ENCODE data around the gene GPAM. TPM values are rescaled to one million over a fixed set of nuclear protein-coding genes. Genes with fewer than 3 reads are reported as not detected.

Gene GPAM
- total RNA-seq, 1 donor from 2014 or later: 10.0 TPM

GRCh38 chr10:112215342-112215774 is 31.8 kb upstream of the GPAM start:
- H3K4me1 Mint-ChIP-seq (ENCODE audit: unreplicated experiment): no peaks in the 10 kb centered on the region
- peaks cover 5% of the 10 kb centered on the region for H3K9me3 Mint-ChIP-seq (ENCODE audit: unreplicated experiment)
- H3K4me3 Mint-ChIP-seq (ENCODE audit: unreplicated experiment): no peak overlapping the region
- H3K27ac Mint-ChIP-seq (ENCODE audit: unreplicated experiment): no peak overlapping the region
- no peak for DNase-seq (ENCODE audit: extremely low spot score, unreplicated experiment)
- H3K27me3 Mint-ChIP-seq (ENCODE audit: unreplicated experiment): no peaks in the 10 kb centered on the region
- no peaks in the 10 kb centered on the region for H3K36me3 Mint-ChIP-seq (ENCODE audit: unreplicated experiment)
- no peak for TF ChIP-seq CTCF (IDR thresholded peaks at IDR 0.05)

GRCh38 chr10:112214298-112214926 is 30.8 kb upstream of the GPAM start:
- TF ChIP-seq CTCF (IDR thresholded peaks at IDR 0.05): no peak
- H3K9me3 Mint-ChIP-seq (ENCODE audit: unreplicated experiment): no peaks in the 10 kb centered on the region
- DNase-seq (ENCODE audit: extremely low spot score, unreplicated experiment): no peak
- no peaks in the 10 kb centered on the region for H3K27me3 Mint-ChIP-seq (ENCODE audit: unreplicated experiment)
- H3K4me3 Mint-ChIP-seq (ENCODE audit: unreplicated experiment): no peak overlapping the region
- no peaks in the 10 kb centered on the region for H3K36me3 Mint-ChIP-seq (ENCODE audit: unreplicated experiment)
- no peaks in the 10 kb centered on the region for H3K4me1 Mint-ChIP-seq (ENCODE audit: unreplicated experiment)
- no peak overlapping the region for H3K27ac Mint-ChIP-seq (ENCODE audit: unreplicated experiment)

- no peak for DNase-seq (ENCODE audit: extremely low spot score, unreplicated experiment)
Observed at GRCh38 chr10:112213836-112214235, 30.3 kb upstream of the GPAM start.

GRCh38 chr10:112213098-112213823 is 29.7 kb upstream of the GPAM start:
- Mint-ChIP-seq H3K27me3 (ENCODE audit: unreplicated experiment) (no peaks in the 10 kb centered on the region), H3K27ac (ENCODE audit: unreplicated experiment) (no peak overlapping the region), H3K4me1 (ENCODE audit: unreplicated experiment) (no peaks in the 10 kb centered on the region), H3K4me3 (ENCODE audit: unreplicated experiment) (no peak overlapping the region), H3K36me3 (ENCODE audit: unreplicated experiment) (no peaks in the 10 kb centered on the region), H3K9me3 (ENCODE audit: unreplicated experiment) (no peaks in the 10 kb centered on the region)
- no peak for DNase-seq (ENCODE audit: extremely low spot score, unreplicated experiment)
- TF ChIP-seq CTCF (IDR thresholded peaks at IDR 0.05): no peak

More at GRCh38 chr10:112213836-112214235, 30.3 kb upstream of the GPAM start:
- Mint-ChIP-seq H3K4me3 (ENCODE audit: unreplicated experiment) (no peak overlapping the region), H3K36me3 (ENCODE audit: unreplicated experiment) (no peaks in the 10 kb centered on the region), H3K27me3 (ENCODE audit: unreplicated experiment) (no peaks in the 10 kb centered on the region), H3K27ac (ENCODE audit: unreplicated experiment) (no peak overlapping the region), H3K9me3 (ENCODE audit: unreplicated experiment) (no peaks in the 10 kb centered on the region), H3K4me1 (ENCODE audit: unreplicated experiment) (no peaks in the 10 kb centered on the region)
- TF ChIP-seq CTCF (IDR thresholded peaks at IDR 0.05): no peak

GRCh38 chr10:112210666-112211065 is 27.1 kb upstream of the GPAM start:
- TF ChIP-seq CTCF (IDR thresholded peaks at IDR 0.05): no peak
- DNase-seq (ENCODE audit: extremely low spot score, unreplicated experiment): no peak
- Mint-ChIP-seq H3K4me3 (ENCODE audit: unreplicated experiment) (no peak overlapping the region), H3K27me3 (ENCODE audit: unreplicated experiment) (no peaks in the 10 kb centered on the region), H3K27ac (ENCODE audit: unreplicated experiment) (no peak overlapping the region), H3K9me3 (ENCODE audit: unreplicated experiment) (no peaks in the 10 kb centered on the region), H3K4me1 (ENCODE audit: unreplicated experiment) (no peaks in the 10 kb centered on the region), H3K36me3 (ENCODE audit: unreplicated experiment) (no peaks in the 10 kb centered on the region)

All from osteocyte (in vitro differentiated cells).